Measurements from ENCODE around the gene NUDT16L1.

The NUDT16L1 gene

GRCh38 chr16:4659363-4660353 is 33.7 kb upstream of the NUDT16L1 start:
- H3K9ac ChIP-seq: peak overlapping the region; percentile 2 to 78 (median 34); a peak in 15 of 22 replicates
- H4K20me1 ChIP-seq: peaks cover 72 to 100% (median 88%) of the 10 kb centered on the region in 11 experiments
- no peaks in the 10 kb centered on the region for H3K27me3 ChIP-seq
- no peak for TF ChIP-seq Cebpa-rat (IDR thresholded peaks at IDR 0.05)
- H3K9me3 ChIP-seq (replicated peaks in 1 of 11): no peaks in the 10 kb centered on the region
- peak overlapping the region in 6 of 11 experiments; percentile 23 to 85 (median 48); a peak in 7 of 22 replicates for H3K27ac ChIP-seq
- peak overlapping the region in 2 of 10 experiments; percentile 1 to 24; a peak in 2 of 20 replicates for H3K4me3 ChIP-seq
- peak overlapping the region; percentile 58 to 98 (median 89) for H3K4me2 ChIP-seq
- H3K4me1 ChIP-seq: peaks cover 74 to 97% (median 93%) of the 10 kb centered on the region in 10 experiments
- H3K36me3 ChIP-seq: peaks cover 39 to 73% (median 55%) of the 10 kb centered on the region in 11 experiments

DNA sequence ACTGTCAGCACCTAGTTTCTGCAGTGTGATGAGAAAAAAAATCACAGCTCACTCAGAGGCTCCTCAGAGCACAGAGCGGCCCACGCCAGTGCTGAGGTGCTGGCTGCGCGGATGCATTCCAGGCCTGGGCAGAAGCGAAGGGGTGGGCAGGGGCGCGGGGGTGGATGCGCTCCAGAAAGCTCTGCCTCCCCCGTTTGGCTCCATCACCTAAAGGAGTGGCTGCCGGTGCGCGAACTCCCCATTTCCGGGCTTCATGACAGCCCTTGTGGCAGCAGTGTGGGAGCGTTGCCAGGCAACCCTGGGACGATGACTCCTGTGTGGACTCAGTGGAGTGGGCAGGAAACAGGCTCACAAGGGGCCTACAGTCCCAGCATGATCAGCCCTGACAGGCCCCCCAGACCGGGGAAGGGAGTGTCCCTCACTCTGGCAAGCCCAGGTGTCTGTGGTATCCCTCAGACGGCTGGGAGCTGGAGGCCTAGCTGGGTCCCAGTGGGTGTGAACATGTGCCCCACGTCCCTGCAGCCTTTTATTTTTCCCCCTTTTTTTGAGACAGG is 32.8 kb upstream of the NUDT16L1 start:
- Histone ChIP-seq H3K4me1 (peaks cover 76 to 97% (median 93%) of the 10 kb centered on the region in 10 experiments), H3K27ac (peak overlapping the region in 9 of 11 experiments; percentile 42 to 94 (median 77); a peak in 18 of 22 replicates), H4K20me1 (peaks cover 70 to 100% (median 88%) of the 10 kb centered on the region in 11 experiments), H3K27me3 (no peaks in the 10 kb centered on the region), H3K4me3 (peak overlapping the region in 1 of 10 experiments; percentile 24; a peak in 1 of 20 replicates), H3K9me3 (replicated peaks in 1 of 11) (no peaks in the 10 kb centered on the region), H3K36me3 (peaks cover 39 to 68% (median 50%) of the 10 kb centered on the region in 11 experiments), H3K4me2 (peak overlapping the region; percentile 58 to 98 (median 89)), H3K9ac (peak overlapping the region in 10 of 11 experiments; percentile 17 to 80 (median 44); a peak in 14 of 22 replicates)
- no peak for TF ChIP-seq Cebpa-rat (IDR thresholded peaks at IDR 0.05)

- peak overlapping the region in 1 of 10 experiments; percentile 21; a peak in 1 of 20 replicates for H3K4me3 ChIP-seq
- TF ChIP-seq Cebpa-rat (IDR thresholded peaks at IDR 0.05): 0 out of 22 replicates have a peak, but pooled peaks of 1 of the 11 experiments have one; percentile 12
- H3K9me3 ChIP-seq (replicated peaks in 1 of 11): no peaks in the 10 kb centered on the region
- peak overlapping the region; percentile 58 to 98 (median 89) for H3K4me2 ChIP-seq
- peaks cover 85 to 97% (median 93%) of the 10 kb centered on the region in 10 experiments for H3K4me1 ChIP-seq
- peak overlapping the region in 10 of 11 experiments; percentile 6 to 80 (median 40); a peak in 14 of 22 replicates for H3K9ac ChIP-seq
- no peaks in the 10 kb centered on the region for H3K27me3 ChIP-seq
- H3K27ac ChIP-seq: peak overlapping the region in 9 of 11 experiments; percentile 42 to 94 (median 77); a peak in 19 of 22 replicates
- peaks cover 62 to 100% (median 85%) of the 10 kb centered on the region in 11 experiments for H4K20me1 ChIP-seq
- peaks cover 38 to 68% (median 50%) of the 10 kb centered on the region in 11 experiments for H3K36me3 ChIP-seq
Observed at GRCh38 chr16:4661661-4662060, 31.7 kb upstream of the NUDT16L1 start.

DNA sequence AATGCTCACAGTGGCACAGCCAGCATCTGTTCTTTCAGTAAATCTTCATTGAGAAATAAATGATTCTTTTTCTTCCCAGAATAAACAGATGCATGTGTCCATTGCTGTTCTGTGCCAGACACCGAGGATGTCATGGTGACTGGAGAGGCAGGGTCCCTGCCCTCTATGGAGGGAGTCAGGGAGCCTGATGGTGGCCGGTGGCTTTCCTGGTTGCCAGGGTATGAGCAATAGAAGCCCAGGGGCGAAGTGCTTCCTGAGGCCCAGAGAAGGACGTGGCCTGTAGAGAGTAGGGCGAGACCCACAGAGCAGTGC is 29.9 kb upstream of the NUDT16L1 start:
- TF ChIP-seq Cebpa-rat (IDR thresholded peaks at IDR 0.05): no peak
- Histone ChIP-seq H4K20me1 (peaks cover 56 to 98% (median 88%) of the 10 kb centered on the region in 11 experiments), H3K4me3 (peak overlapping the region in 5 of 10 experiments; percentile 8 to 35 (median 28); a peak in 3 of 20 replicates), H3K27ac (peak overlapping the region in 10 of 11 experiments; percentile 53 to 94 (median 76); a peak in 21 of 22 replicates), H3K4me1 (peaks cover 81 to 88% (median 84%) of the 10 kb centered on the region in 10 experiments), H3K9ac (peak overlapping the region; percentile 36 to 80 (median 62); a peak in 20 of 22 replicates), H3K4me2 (peak overlapping the region; percentile 81 to 98 (median 93)), H3K9me3 (replicated peaks in 1 of 11) (no peaks in the 10 kb centered on the region), H3K27me3 (no peaks in the 10 kb centered on the region), H3K36me3 (peaks cover 40 to 68% (median 51%) of the 10 kb centered on the region in 11 experiments)

GRCh38 chr16:4663777-4664465 is 29.4 kb upstream of the NUDT16L1 start:
- no peaks in the 10 kb centered on the region for H3K27me3 ChIP-seq
- peak overlapping the region; percentile 81 to 98 (median 93) for H3K4me2 ChIP-seq
- H3K4me3 ChIP-seq: peak overlapping the region in 7 of 10 experiments; percentile 8 to 47 (median 28); a peak in 11 of 20 replicates
- peak overlapping the region; percentile 36 to 80 (median 62); a peak in 21 of 22 replicates for H3K9ac ChIP-seq
- H3K9me3 ChIP-seq (replicated peaks in 1 of 11): no peaks in the 10 kb centered on the region
- peaks cover 51 to 94% (median 84%) of the 10 kb centered on the region in 11 experiments for H4K20me1 ChIP-seq
- H3K4me1 ChIP-seq: peaks cover 76 to 83% (median 79%) of the 10 kb centered on the region in 10 experiments
- H3K27ac ChIP-seq: peak overlapping the region in 10 of 11 experiments; percentile 53 to 94 (median 76); a peak in 21 of 22 replicates
- H3K36me3 ChIP-seq: peaks cover 40 to 68% (median 51%) of the 10 kb centered on the region in 11 experiments
- peak in 7 of 11 experiments; percentile 16 to 96 (median 68); a peak in 10 of 22 replicates for TF ChIP-seq Cebpa-rat (IDR thresholded peaks at IDR 0.05)

DNA sequence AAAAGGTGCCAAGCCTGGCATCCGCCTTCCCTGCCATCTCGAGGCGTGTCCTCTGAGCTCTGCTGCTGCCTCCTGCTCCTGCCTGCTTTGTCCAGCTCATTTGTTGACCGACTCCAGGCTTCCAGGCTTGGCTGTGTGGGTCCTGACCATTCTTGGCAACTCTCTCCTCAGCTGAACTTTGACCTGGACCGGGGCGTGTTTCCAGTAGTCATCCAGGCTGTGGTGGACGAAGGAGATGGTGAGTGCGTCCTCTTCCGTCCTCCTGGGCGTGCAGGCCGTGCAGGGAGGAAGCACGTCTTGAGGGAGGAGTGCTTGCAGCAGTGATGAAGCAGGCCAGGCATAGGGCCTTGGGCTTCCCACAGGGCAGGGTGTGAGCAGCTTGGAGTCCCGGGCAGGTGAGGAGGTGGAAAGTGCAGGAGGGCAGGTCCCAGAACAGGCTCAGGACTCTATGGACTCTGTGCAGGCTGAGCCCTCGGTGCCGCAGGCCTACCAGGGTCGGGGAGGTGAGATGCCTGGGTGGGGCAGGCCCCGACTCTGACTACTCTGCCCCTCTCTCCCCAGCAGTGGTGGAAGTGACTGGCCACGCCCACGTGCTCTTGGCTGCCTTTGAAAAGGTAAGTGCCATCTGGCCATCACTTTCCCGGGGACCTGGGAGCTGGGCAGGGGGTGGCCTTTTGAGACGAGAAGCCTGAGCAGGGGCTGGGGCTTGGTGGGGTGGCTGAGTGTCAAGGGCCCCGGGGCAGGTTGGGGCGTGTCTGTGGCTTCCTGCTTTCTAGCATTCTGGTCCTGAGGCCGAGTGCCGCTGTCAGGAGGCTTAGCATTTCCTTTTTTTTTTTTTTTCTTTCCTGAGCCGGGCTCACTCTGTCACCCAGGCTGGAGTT is 28.6 kb upstream of the NUDT16L1 start:
- Histone ChIP-seq H3K36me3 (peaks cover 44 to 68% (median 51%) of the 10 kb centered on the region in 11 experiments), H3K9ac (peak overlapping the region in 10 of 11 experiments; percentile 20 to 80 (median 62); a peak in 16 of 22 replicates), H3K9me3 (replicated peaks in 1 of 11) (no peaks in the 10 kb centered on the region), H3K4me1 (peaks cover 67 to 74% (median 70%) of the 10 kb centered on the region in 10 experiments), H3K27me3 (no peaks in the 10 kb centered on the region), H4K20me1 (peaks cover 42 to 85% (median 76%) of the 10 kb centered on the region in 11 experiments), H3K4me2 (peak overlapping the region; percentile 81 to 98 (median 93)), H3K4me3 (peak overlapping the region in 8 of 10 experiments; percentile 8 to 47 (median 26); a peak in 11 of 20 replicates), H3K27ac (peak overlapping the region in 9 of 11 experiments; percentile 65 to 94 (median 77); a peak in 19 of 22 replicates)
- TF ChIP-seq Cebpa-rat (IDR thresholded peaks at IDR 0.05): no peak
